ENCODE data around the gene ABCG1. TPM values are rescaled to one million over a fixed set of nuclear protein-coding genes. Genes with fewer than 3 reads are reported as not detected.

Gene ABCG1
- total RNA-seq, 1 donor from 2014 or later: 1.3 TPM

- TF ChIP-seq, protein P1, sequence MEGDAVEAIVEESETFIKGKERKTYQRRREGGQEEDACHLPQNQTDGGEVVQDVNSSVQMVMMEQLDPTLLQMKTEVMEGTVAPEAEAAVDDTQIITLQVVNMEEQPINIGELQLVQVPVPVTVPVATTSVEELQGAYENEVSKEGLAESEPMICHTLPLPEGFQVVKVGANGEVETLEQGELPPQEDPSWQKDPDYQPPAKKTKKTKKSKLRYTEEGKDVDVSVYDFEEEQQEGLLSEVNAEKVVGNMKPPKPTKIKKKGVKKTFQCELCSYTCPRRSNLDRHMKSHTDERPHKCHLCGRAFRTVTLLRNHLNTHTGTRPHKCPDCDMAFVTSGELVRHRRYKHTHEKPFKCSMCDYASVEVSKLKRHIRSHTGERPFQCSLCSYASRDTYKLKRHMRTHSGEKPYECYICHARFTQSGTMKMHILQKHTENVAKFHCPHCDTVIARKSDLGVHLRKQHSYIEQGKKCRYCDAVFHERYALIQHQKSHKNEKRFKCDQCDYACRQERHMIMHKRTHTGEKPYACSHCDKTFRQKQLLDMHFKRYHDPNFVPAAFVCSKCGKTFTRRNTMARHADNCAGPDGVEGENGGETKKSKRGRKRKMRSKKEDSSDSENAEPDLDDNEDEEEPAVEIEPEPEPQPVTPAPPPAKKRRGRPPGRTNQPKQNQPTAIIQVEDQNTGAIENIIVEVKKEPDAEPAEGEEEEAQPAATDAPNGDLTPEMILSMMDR (IDR thresholded peaks at IDR 0.05; ENCODE audit: insufficient read depth, low read depth, low read length): no peak
- TF ChIP-seq EZH2 (IDR thresholded peaks at IDR 0.05; ENCODE audit: insufficient read depth, low read length): no peak
- no peaks in the 10 kb centered on the region for H3K36me3 Mint-ChIP-seq (ENCODE audit: low read depth, unreplicated experiment)
- no peak overlapping the region for H3K27ac Mint-ChIP-seq (ENCODE audit: unreplicated experiment)
- Histone ChIP-seq H3K36me3 (ENCODE audit: insufficient read depth, low read length) (no peaks in the 10 kb centered on the region), H4K20me1 (ENCODE audit: insufficient read depth, low read length) (no peaks in the 10 kb centered on the region), H3K27me3 (ENCODE audit: insufficient read depth, low read length) (peaks cover 9% of the 10 kb centered on the region), H3K9ac (ENCODE audit: low read length) (no peak overlapping the region), H2AFZ (ENCODE audit: low read depth, low read length) (no peak overlapping the region), H3K79me2 (ENCODE audit: insufficient read depth, low read length) (no peaks in the 10 kb centered on the region), H3K9me3 (ENCODE audit: insufficient read depth, low read depth, low read length) (no peaks in the 10 kb centered on the region), H3K4me2 (ENCODE audit: low read length) (no peak overlapping the region), H3K27ac (ENCODE audit: low read depth, low read length) (no peak overlapping the region), H3K4me1 (ENCODE audit: insufficient read depth, low read length) (no peaks in the 10 kb centered on the region), H3K4me3 (ENCODE audit: insufficient read depth, low read depth, low read length) (no peak overlapping the region)
- FAIRE-seq: no peak
- no peaks in the 10 kb centered on the region for H3K9me3 Mint-ChIP-seq (ENCODE audit: unreplicated experiment)
- no peaks in the 10 kb centered on the region for H3K4me1 Mint-ChIP-seq (ENCODE audit: low read depth, unreplicated experiment)
- H3K4me3 Mint-ChIP-seq (ENCODE audit: unreplicated experiment): no peak overlapping the region
- DNase-seq (ENCODE audit: low read depth): no peak
- peaks cover 60% of the 10 kb centered on the region for H3K27me3 Mint-ChIP-seq (ENCODE audit: low read depth, unreplicated experiment)
These were observed 33.4 kb downstream of the ABCG1 start for GRCh38 chr21:42252325-42252654.

DNA sequence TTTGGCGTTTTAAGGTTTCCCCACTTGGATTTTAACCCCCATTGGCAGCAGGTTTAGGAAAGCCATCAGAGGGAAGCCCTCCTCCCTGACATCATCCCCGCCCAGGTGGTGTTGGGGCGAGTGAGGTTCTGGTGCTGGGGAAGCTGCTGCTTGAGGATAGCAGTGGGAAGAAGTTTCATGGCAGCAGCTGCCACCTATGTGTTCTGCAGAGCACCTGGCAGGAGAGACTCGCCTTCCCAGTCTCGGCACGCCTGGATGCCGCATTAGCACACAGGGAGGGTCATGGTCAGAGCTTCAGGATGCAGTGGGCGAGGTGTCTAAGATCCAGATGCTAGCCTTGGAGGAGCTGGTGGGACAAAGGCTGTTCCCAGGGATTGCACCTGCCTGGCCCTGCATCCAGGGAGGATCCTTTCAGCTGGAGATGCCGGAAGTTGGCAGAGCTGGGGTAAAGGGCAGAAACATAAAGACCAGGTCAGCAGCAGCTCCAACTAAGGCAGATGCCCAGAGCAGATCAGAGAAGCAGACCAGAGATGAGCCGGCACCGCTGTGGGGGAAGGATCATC lies 33.9 kb downstream of the ABCG1 start:
- no peak overlapping the region for H3K27ac Mint-ChIP-seq (ENCODE audit: unreplicated experiment)
- peaks cover 59% of the 10 kb centered on the region for H3K27me3 Mint-ChIP-seq (ENCODE audit: low read depth, unreplicated experiment)
- DNase-seq (ENCODE audit: low read depth): no peak
- no peak for FAIRE-seq
- no peaks in the 10 kb centered on the region for H3K79me2 ChIP-seq (ENCODE audit: insufficient read depth, low read length)
- H2AFZ ChIP-seq (ENCODE audit: low read depth, low read length): no peak overlapping the region
- no peaks in the 10 kb centered on the region for H3K36me3 Mint-ChIP-seq (ENCODE audit: low read depth, unreplicated experiment)
- no peak overlapping the region for H3K4me3 ChIP-seq (ENCODE audit: insufficient read depth, low read depth, low read length)
- no peaks in the 10 kb centered on the region for H3K4me1 ChIP-seq (ENCODE audit: insufficient read depth, low read length)
- no peaks in the 10 kb centered on the region for H3K9me3 ChIP-seq (ENCODE audit: insufficient read depth, low read depth, low read length)
- no peak overlapping the region for H3K9ac ChIP-seq (ENCODE audit: low read length)
- TF ChIP-seq EZH2 (IDR thresholded peaks at IDR 0.05; ENCODE audit: insufficient read depth, low read length): no peak
- TF ChIP-seq, protein P1 (IDR thresholded peaks at IDR 0.05; ENCODE audit: insufficient read depth, low read depth, low read length): no peak
- no peak overlapping the region for H3K4me2 ChIP-seq (ENCODE audit: low read length)
- no peaks in the 10 kb centered on the region for H4K20me1 ChIP-seq (ENCODE audit: insufficient read depth, low read length)
- no peaks in the 10 kb centered on the region for H3K9me3 Mint-ChIP-seq (ENCODE audit: unreplicated experiment)
- no peaks in the 10 kb centered on the region for H3K36me3 ChIP-seq (ENCODE audit: insufficient read depth, low read length)
- peaks cover 9% of the 10 kb centered on the region for H3K27me3 ChIP-seq (ENCODE audit: insufficient read depth, low read length)
- H3K27ac ChIP-seq (ENCODE audit: low read depth, low read length): no peak overlapping the region
- H3K4me1 Mint-ChIP-seq (ENCODE audit: low read depth, unreplicated experiment): no peaks in the 10 kb centered on the region
- no peak overlapping the region for H3K4me3 Mint-ChIP-seq (ENCODE audit: unreplicated experiment)

- no peak for FAIRE-seq
- no peak overlapping the region for H3K27ac Mint-ChIP-seq (ENCODE audit: unreplicated experiment)
- H3K4me2 ChIP-seq (ENCODE audit: low read length): no peak overlapping the region
- no peak overlapping the region for H3K4me3 ChIP-seq (ENCODE audit: insufficient read depth, low read depth, low read length)
- H3K4me3 Mint-ChIP-seq (ENCODE audit: unreplicated experiment): no peak overlapping the region
- H3K4me1 ChIP-seq (ENCODE audit: insufficient read depth, low read length): no peaks in the 10 kb centered on the region
- no peaks in the 10 kb centered on the region for H4K20me1 ChIP-seq (ENCODE audit: insufficient read depth, low read length)
- H3K27me3 ChIP-seq (ENCODE audit: insufficient read depth, low read length): peaks cover 9% of the 10 kb centered on the region
- DNase-seq (ENCODE audit: low read depth): no peak
- H3K27me3 Mint-ChIP-seq (ENCODE audit: low read depth, unreplicated experiment): peaks cover 58% of the 10 kb centered on the region
- H3K27ac ChIP-seq (ENCODE audit: low read depth, low read length): no peak overlapping the region
- H3K79me2 ChIP-seq (ENCODE audit: insufficient read depth, low read length): no peaks in the 10 kb centered on the region
- no peaks in the 10 kb centered on the region for H3K9me3 Mint-ChIP-seq (ENCODE audit: unreplicated experiment)
- no peaks in the 10 kb centered on the region for H3K4me1 Mint-ChIP-seq (ENCODE audit: low read depth, unreplicated experiment)
- no peaks in the 10 kb centered on the region for H3K36me3 Mint-ChIP-seq (ENCODE audit: low read depth, unreplicated experiment)
- H3K9me3 ChIP-seq (ENCODE audit: insufficient read depth, low read depth, low read length): no peaks in the 10 kb centered on the region
- H2AFZ ChIP-seq (ENCODE audit: low read depth, low read length): no peak overlapping the region
- H3K9ac ChIP-seq (ENCODE audit: low read length): no peak overlapping the region
- TF ChIP-seq, protein P1 (IDR thresholded peaks at IDR 0.05; ENCODE audit: insufficient read depth, low read depth, low read length): no peak
- H3K36me3 ChIP-seq (ENCODE audit: insufficient read depth, low read length): no peaks in the 10 kb centered on the region
These were observed 34.5 kb downstream of the ABCG1 start for GRCh38 chr21:42253466-42253865.

All from astrocyte (in vitro differentiated cells and primary cell).